ENCODE measurements around the gene TIMM50.
A peak's percentile ranks its signal among the peaks of the same experiment; 100 is the strongest.

Gene TIMM50

GRCh38 chr19:39502640-39503417 lies 22.2 kb downstream of the TIMM50 start:
- no peak for DNase-seq

- DNase-seq, result no peak
Observed at GRCh38 chr19:39506598-39506943, 25.9 kb downstream of the TIMM50 start.

- peak; percentile 54 to 91 for DNase-seq
Observed at GRCh38 chr19:39506944-39507714, 26.5 kb downstream of the TIMM50 start.

- no peak for DNase-seq
Observed at GRCh38 chr19:39507715-39508364, 27.2 kb downstream of the TIMM50 start.

GRCh38 chr19:39508629-39509028 lies 28.0 kb downstream of the TIMM50 start:
- DNase-seq, result no peak

GRCh38 chr19:39509233-39509632 lies 28.6 kb downstream of the TIMM50 start:
- DNase-seq, result no peak

- no peak for DNase-seq
Observed at GRCh38 chr19:39512988-39513387, 32.4 kb downstream of the TIMM50 start.

- DNase-seq, result no peak
Observed at GRCh38 chr19:39514840-39515550, 34.4 kb downstream of the TIMM50 start, which contains the start of gene SELENOV. TSS of gene SELENOV (plus strand) at chr19:39515139. CDS start at chr19:39515213, 74 bp downstream.

- DNase-seq, result no peak
Observed at GRCh38 chr19:39515551-39516191, 35.0 kb downstream of the TIMM50 start.

GRCh38 chr19:39516270-39516669 lies 35.6 kb downstream of the TIMM50 start:
- DNase-seq, result no peak

- DNase-seq, result no peak
Observed at GRCh38 chr19:39517432-39517831, 36.8 kb downstream of the TIMM50 start.

GRCh38 chr19:39518458-39518857 lies 37.8 kb downstream of the TIMM50 start:
- DNase-seq, result no peak

- no peak for DNase-seq
Observed at GRCh38 chr19:39518975-39519374, 38.3 kb downstream of the TIMM50 start.

GRCh38 chr19:39520541-39521484 lies 40.2 kb downstream of the TIMM50 start:
- no peak for DNase-seq

GRCh38 chr19:39524495-39524894 lies 43.9 kb downstream of the TIMM50 start:
- no peak for DNase-seq

GRCh38 chr19:39525205-39525604 lies 44.6 kb downstream of the TIMM50 start:
- no peak for DNase-seq

GRCh38 chr19:39531834-39532232 lies 51.2 kb downstream of the TIMM50 start:
- no peak for DNase-seq

GRCh38 chr19:39532233-39533002 lies 51.8 kb downstream of the TIMM50 start, which contains the start of gene EID2B:
TSS of gene EID2B (minus strand) at chr19:39532852. CDS start at chr19:39532802, 50 bp downstream.
- peak; percentile 95 to 99 for DNase-seq

- no peak for DNase-seq
Observed at GRCh38 chr19:39533003-39533512, 52.4 kb downstream of the TIMM50 start.

GRCh38 chr19:39533791-39534190 lies 53.2 kb downstream of the TIMM50 start:
- no peak for DNase-seq
